ENCODE data around the gene LUC7L.
"Not testable (repeated sequence)": the region's sequence is repeated elsewhere in the genome, so short reads cannot be mapped to it uniquely, and the experiment has no call there.

The LUC7L gene

GRCh38 chr16:263182-263774, 34.0 kb upstream of the LUC7L start:
- DNase-seq, result no peak

DNA sequence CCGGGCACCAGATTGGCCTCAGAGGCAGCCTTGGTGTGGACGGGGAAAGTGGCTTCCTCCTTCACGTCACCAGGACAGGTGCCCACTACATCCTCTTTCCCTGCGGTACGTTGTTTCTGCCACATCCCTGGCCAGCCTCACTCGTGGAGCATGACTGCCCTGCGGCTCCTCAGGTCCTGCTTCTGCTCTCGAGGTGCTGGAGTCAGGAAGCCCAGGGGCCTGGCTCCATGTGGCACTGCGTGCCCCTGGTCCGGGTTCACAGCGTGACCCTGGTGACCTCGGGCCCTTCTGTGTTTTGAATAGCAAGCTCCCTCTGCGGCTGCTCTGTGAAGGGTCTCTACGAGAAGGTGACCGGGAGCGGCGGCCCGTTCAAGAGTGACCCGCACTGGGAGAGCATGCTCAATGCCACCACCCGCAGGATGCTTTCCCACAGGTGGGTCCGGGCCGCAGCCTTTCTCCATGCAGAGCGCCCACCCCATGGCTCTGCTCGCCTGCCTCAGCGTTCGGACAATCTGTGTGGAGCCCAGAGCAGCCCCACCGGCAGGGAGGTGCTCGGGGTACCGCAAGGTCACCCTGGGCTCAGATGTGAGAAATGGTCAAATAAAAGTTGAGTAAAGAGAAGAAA, 33.0 kb upstream of the LUC7L start:
- DNase-seq, result no peak

DNA sequence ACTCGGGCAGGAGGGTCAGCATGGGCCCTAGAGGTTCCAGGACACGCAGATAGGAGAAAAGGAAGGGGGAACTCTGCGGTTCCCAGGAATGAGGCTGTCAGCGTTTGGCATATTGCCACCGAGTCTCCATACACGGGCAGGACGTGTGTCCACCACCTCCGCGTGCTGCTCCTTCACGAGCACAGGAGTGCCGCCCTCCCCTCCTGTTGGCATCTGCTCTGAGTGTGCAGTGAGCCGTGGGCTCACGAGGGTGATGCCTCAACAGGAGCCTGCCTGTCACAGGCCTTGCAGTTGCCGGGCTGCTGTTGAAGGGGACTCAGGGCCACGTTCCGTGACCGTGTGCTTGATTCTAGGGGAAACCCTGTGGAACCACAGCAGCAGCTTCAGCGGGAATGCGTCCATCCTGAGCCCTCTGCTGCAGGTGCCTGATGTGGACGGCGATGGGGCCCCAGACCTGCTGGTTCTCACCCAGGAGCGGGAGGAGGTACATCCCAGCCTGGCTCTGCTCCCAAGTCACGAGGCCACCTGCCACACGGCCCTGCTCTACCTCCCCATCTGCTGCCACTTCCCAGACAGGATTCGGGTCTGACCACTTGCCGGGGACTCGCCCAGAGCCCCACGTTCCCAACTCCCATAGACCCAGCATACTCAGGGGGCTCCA, 31.9 kb upstream of the LUC7L start:
- no peak for DNase-seq

DNA sequence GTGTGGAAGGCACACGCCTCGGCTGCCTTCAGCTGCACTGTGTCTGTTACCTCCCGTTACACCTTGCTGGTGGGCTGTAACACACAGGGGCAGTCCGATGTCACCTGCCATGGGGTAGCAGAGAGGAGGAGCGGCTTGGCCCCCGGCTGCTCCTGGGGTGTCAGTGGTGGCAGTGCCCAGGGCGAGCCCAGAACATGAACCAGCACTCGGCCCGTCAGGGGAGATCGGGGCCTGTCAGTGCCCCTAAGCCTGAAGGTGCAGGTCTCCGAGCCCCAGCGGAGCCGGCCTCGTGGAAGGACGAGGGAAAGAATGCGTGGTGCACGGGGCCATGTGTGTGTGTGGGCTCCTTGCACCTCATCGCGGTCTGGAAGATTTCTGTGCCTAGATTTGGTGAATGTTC, 31.1 kb upstream of the LUC7L start:
- no peak for DNase-seq

- no peak for DNase-seq
Measured at GRCh38 chr16:259814-260253, 30.6 kb upstream of the LUC7L start.

GRCh38 chr16:259226-259625, 30.0 kb upstream of the LUC7L start:
- DNase-seq, result no peak

GRCh38 chr16:258091-258490, 28.8 kb upstream of the LUC7L start:
- DNase-seq, result not testable (repeated sequence)

DNA sequence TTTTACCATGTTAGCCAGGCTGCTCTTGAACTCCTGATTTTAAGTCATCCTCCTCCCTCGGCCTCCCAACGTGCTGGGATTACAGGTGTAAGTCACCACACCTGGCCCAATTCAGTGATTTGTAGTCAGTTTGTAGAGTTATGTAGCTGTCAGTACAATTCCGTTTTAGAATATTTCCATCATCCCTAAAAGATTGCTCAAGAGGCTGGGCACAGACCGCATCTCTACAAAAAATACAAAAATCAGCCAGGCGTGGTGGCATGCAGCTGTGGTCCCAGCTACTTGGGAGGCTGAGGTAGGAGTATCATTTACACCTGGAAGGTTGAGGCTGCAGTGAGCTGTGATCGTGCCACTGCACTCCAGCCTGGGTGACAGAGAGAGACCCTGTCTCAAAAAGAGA, 25.9 kb upstream of the LUC7L start:
- DNase-seq, result no peak

DNA sequence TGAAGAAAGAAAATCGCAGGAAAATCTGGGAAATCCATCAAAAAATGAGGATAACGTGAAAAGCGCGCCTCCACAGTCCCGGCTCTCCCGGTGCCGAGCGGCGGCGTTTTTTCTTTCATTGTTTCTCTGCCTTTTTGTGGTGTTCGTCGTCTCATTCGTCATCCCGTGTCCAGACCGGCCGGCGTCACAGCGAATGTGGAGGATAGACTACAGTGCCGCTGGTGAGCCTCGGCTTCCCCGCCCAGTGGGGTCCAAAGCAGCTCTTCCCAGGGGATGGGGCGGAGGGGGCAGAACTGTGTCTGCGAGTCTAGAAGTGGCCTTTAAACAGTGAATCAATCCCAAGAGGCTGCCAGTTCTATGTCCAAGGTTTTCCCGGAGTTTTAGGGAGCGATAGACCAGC, 25.2 kb upstream of the LUC7L start:
- no peak for DNase-seq

DNA sequence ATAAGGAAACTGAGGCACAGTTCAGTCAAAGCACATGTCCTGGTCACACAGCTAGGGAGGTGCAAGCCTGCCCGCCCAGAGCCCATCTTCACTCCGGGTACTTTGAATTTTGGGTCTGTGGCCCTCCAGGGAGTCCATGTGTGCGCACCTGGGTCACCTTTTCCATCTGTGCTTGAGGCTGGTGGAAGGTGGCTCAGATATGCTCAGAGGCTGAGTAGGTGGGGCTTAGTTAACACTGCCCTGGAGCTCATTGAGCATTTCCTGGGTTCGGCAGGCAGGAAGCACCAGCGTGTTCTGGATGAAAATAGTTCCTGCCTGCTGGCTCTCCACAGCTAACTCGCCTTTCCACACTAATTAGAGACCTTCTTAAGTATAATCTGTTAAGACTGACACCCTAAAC, 24.6 kb upstream of the LUC7L start:
- no peak for DNase-seq

GRCh38 chr16:252366-253337, 23.4 kb upstream of the LUC7L start:
- peak; percentile 10 for DNase-seq

GRCh38 chr16:249431-249830, 20.2 kb upstream of the LUC7L start:
- DNase-seq, result no peak

DNA sequence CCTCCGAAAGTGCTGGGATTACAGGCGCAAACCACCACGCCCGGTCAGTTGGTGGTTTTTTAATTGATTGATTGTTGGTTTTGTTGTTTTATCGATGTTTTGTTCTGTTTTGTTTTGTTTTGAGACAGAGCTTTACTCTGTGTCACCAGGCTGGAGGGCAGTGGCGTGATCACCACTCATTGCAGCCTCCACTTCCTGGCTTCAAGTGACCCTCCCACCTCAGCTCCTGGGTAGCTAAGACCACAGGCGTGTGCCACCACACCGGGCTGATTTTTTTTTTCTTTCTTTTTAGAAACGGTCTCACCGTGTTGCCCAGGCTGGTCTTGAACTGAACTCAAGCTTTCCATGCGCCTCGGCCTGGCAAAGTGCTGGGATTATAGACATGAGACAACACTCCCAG, 17.8 kb upstream of the LUC7L start:
- DNase-seq, result no peak

DNA sequence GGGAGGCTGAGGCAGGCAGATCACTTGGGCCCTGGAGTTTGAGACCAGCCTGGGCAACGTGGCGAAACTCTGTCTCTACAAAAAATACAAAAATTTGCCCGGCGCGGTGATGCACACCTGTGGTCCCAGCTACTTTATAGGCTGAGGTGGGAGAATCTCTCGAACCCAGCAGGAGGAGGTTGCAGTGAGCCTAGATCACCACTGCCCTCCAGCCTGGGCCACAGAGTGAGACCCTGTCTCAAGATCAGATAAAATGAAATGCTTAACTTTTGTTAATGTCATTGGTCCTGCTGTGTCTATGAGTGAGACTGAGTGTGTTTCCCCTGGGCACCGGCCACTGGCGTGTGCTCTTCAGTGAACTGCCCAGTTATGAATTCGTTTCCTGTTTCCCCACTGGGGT, 15.9 kb upstream of the LUC7L start:
- DNase-seq, result no peak

DNA sequence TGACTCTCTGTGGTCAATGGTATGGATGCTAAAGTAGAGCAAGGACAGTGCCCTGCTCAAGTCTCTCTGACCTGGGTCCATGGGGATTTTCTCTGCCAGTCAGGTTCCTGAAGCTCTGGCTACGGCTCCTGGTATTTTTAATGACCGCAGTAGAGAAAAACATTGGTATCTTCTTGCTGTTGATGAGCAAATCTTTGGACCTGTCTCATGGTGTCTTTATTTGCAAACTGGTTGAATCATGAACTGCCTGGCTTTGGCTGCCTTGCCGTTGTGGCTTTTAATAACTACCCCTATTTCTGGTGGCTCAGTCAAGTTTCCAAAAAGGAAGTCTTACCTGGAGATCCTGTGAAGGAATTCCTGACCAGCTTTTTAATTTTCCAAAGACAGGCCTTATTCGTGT, 14.1 kb upstream of the LUC7L start:
- DNase-seq, result no peak

GRCh38 chr16:242281-242680, 13.0 kb upstream of the LUC7L start:
- no peak for DNase-seq

DNA sequence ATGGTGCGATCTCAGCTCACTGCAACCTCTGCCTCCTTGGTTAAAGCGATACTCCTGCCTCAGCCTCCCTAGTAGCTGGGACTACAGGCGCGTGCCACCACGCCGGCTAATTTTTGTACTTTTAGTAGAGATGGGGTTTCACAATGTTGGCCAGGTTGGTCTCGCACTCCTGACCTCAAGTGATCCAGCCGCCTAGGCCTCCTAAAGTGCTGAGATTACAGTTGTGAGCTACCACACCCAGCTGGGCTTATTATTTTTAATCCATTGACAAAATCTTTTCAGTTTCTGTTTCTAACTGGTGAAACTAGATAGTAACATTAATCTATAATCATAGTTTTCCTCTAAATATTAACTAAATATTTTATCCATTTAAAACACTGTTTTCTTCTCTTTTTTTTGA, 11.3 kb upstream of the LUC7L start:
- no peak for DNase-seq

DNA sequence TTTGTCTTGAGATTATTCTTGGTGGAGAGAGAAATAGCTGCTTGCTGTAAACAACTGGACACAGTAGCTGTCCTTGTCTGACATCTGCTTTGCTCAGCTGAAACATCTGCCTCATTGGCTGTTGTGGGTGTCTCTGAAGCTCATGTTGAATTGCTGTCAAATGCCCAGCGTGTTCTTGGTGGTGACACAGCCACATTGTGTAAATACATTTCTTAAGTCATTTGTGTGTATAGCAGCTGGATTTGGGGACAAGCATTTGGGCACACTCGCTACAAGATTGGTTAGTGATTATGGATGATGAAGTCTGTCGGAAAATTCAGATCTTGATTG, 10.7 kb upstream of the LUC7L start:
- DNase-seq, result no peak

DNA sequence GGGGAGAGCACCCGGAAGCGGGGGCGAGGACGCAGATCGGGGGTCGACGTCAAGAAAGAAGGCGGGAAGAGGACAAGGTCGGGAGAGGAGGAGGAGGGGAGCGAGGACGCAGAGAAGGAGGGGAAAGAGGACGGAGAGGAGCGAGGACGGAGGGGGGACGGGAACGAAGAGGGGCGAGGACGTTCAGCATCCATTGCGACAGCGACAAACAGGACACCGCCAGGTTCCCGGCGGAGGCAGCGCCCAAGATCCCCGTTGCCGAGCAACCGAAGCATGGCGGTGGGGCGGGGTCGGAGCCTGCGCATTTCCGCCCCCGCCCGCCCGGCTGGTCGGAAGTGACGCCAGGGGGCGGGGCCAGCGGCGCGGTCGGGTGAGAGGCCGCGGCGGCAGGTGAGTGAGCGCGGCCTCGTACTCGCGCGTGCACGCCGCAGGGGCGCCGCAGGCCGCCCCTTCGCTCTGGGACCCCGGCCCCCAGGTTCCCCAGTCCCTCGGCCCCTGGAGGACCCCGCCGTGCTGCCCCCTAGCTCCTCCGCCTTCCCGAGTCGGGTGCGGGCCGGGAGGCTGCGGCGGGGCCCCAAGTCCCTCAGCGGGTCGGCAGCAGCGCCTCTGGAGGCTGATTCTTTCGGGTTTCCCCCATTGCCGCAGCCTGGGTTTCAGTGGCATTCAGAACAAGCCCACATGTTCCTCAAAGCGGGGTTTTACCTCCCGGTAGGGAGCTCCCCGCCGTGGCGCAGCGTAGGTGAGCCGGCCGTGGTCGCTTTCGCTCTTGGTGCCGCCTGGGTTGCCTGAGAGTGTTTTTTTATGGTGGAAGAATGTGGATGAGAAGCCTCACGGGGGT, 5.4 kb upstream of the LUC7L start, which contains the start of gene FAM234A:
Gene FAM234A (plus strand): TSS at position 354 of the 838 bp plus-strand sequence. CDS start 19,593 bp downstream, outside the sequence.
- peak; percentile 95 for DNase-seq

- no peak for DNase-seq
Measured at GRCh38 chr16:230949-231348, 1.7 kb upstream of the LUC7L start.

DNA sequence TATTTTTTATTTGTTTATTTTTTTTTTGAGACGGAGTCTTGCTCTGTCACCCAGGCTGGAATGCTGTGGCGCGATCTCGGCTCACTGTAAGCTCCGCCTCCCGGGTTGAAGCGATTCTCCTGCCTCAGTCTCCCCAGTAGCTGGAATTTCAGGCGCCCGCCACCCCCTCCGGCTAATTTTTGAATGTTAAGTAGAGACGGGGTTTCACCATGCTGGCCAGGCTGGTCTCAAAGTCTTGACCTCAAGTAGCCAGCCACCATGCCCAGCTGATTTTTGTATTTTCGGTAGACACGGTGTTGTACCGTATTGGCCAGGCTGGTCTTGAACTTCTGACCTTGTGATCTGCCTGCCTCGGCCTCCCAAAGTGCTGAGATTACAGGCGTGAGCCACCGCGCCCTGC, 1.1 kb upstream of the LUC7L start:
- DNase-seq, result not testable (repeated sequence)

DNA sequence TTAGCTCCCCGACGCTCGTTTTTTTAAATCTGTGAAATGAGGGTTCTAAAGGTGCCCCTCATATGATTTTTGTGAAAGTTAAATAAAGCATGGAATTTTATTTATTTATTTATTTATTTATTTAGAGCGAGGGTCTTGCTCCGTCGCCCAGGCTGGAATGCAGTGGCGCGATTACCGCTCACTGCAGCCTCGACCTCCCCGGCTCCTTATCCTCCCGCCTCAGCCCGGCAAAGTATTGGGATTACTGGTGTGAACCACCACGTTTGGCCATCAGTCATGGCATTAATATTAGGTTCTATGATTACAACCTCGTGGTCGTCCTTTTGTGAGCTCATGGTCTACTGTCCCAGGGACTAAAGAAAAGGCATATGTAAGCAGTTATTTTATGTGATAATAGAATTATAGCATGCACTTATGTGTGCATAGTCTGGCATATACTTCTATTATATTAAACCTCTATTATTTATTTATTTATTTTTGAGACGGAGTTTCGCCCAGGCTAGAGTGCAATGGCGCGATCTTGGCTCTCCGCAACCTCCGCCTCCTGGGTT, 557 bp upstream of the LUC7L start:
- no peak for DNase-seq

Data from activated CD4-positive, alpha-beta T cell treated with anti-CD3 and anti-CD28 coated beads, Interleukin-2, amount 50 U/mL, for 1 hour (primary cell).